DND-41 (cell line): ENCODE measurements around the gene ZCCHC24.

Source experiments
- ATAC-seq: fragments of 200-7000 bp; cut with Tn5 transposase; 3 replicates; pipeline ENCODE4 v1.9.1; 2021; ENCODE audit warnings: low read depth; ENCODE audit not compliant: insufficient read depth
- DNase-seq: peaks from one replicate; pipeline ENCODE4 v3.0.0-alpha.2; 2020
- H2AFZ ChIP-seq: 2 replicates; pipeline ENCODE4 v1.6.0; 2012; ENCODE audit warnings: low read depth, low read length
- H3K27ac ChIP-seq: 2 replicates; pipeline ENCODE4 v1.5.1; 2012; ENCODE audit warnings: low read length, inconsistent platforms
- H3K27me3 ChIP-seq: fragments of 200-600 bp; sonication (generic); 2 replicates; pipeline ENCODE4 v1.6.0; 2012; ENCODE audit warnings: low read length, mild to moderate bottlenecking, inconsistent platforms; ENCODE audit not compliant: insufficient read depth, poor library complexity
- H3K36me3 ChIP-seq: 2 replicates; pipeline ENCODE4 v1.5.1; 2012; ENCODE audit warnings: low read length, inconsistent platforms; ENCODE audit not compliant: insufficient read depth
- H3K4me1 ChIP-seq: 2 replicates; pipeline ENCODE4 v1.5.1; 2012; ENCODE audit warnings: mild to moderate bottlenecking, low read length; ENCODE audit not compliant: insufficient read depth
- H3K4me2 ChIP-seq: 2 replicates; pipeline ENCODE4 v1.6.0; 2012; ENCODE audit warnings: mild to moderate bottlenecking, moderate library complexity, low read length, inconsistent platforms; ENCODE audit not compliant: insufficient read depth
- H3K4me3 ChIP-seq, 2 experiments: fragments of 200-600 bp in 1 of 2; shearing (Covaris generic) in 1 of 2; 2 replicates each; pipeline ENCODE4 v1.5.1; 2012 to 2016; ENCODE audit warnings: inconsistent platforms in 2 of 2, low read length in 2 of 2, mild to moderate bottlenecking in 2 of 2, low read depth in 1 of 2, moderate library complexity in 1 of 2
- H3K79me2 ChIP-seq: 2 replicates; pipeline ENCODE4 v1.6.0; 2012; ENCODE audit warnings: low read length, inconsistent platforms; ENCODE audit not compliant: insufficient read depth
- H3K9ac ChIP-seq: 2 replicates; pipeline ENCODE4 v1.6.0; 2012; ENCODE audit warnings: low read depth, mild to moderate bottlenecking, inconsistent platforms, low read length, moderate library complexity
- H3K9me3 ChIP-seq: 2 replicates; pipeline ENCODE4 v1.5.1; 2012; ENCODE audit warnings: low read length, moderate library complexity, mild to moderate bottlenecking, inconsistent platforms; ENCODE audit not compliant: insufficient read depth, severe bottlenecking
- H4K20me1 ChIP-seq: 2 replicates; pipeline ENCODE4 v1.6.0; 2012; ENCODE audit warnings: low read length; ENCODE audit not compliant: insufficient read depth
- EZH2 ChIP-seq: IDR thresholded peaks from 3 replicates; pipeline ENCODE4 v1.6.1; 2012; ENCODE audit warnings: borderline replicate concordance, low read depth, mild to moderate bottlenecking, moderate library complexity, low read length, inconsistent platforms; ENCODE audit not compliant: severe bottlenecking
- TF ChIP-seq, protein P1 (sequence below): IDR thresholded peaks from 2 replicates; pipeline ENCODE4 v1.5.1; 2012; ENCODE audit warnings: borderline replicate concordance, low read length, moderate library complexity, mild to moderate bottlenecking; ENCODE audit not compliant: poor library complexity, severe bottlenecking; ENCODE audit errors: extremely low read depth

ZCCHC24 gene

DNA sequence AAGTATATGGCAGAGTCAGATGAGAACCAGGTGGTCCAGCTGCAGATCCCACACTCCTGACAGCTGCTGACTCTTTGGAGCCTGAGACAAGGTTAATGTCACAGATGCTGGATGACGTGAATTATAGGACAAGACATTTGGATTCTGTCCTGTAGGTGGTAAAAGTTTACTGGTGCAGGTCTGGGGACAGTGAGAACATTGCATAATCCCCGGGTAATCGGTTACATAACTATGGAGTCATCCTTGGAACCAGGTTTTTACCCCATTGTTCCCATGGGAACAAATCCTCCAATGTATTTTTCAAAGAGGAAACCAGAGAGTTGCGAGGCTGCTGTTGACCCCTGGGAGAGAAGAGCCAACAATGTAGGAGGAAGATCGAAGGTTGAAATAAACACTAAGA, 27.5 kb upstream of the ZCCHC24 start:
- Histone ChIP-seq H3K4me2 (no peak overlapping the region), H3K79me2 (no peaks in the 10 kb centered on the region), H3K4me1 (no peaks in the 10 kb centered on the region), H3K36me3 (no peaks in the 10 kb centered on the region), H2AFZ (no peak overlapping the region), H3K27ac (no peak overlapping the region), H4K20me1 (no peaks in the 10 kb centered on the region), H3K9ac (no peak overlapping the region), H3K27me3 (peaks cover 30% of the 10 kb centered on the region), H3K4me3 (no peak overlapping the region), H3K9me3 (no peaks in the 10 kb centered on the region)
- ATAC-seq (no peak), DNase-seq (no peak)
- TF ChIP-seq, protein P1, sequence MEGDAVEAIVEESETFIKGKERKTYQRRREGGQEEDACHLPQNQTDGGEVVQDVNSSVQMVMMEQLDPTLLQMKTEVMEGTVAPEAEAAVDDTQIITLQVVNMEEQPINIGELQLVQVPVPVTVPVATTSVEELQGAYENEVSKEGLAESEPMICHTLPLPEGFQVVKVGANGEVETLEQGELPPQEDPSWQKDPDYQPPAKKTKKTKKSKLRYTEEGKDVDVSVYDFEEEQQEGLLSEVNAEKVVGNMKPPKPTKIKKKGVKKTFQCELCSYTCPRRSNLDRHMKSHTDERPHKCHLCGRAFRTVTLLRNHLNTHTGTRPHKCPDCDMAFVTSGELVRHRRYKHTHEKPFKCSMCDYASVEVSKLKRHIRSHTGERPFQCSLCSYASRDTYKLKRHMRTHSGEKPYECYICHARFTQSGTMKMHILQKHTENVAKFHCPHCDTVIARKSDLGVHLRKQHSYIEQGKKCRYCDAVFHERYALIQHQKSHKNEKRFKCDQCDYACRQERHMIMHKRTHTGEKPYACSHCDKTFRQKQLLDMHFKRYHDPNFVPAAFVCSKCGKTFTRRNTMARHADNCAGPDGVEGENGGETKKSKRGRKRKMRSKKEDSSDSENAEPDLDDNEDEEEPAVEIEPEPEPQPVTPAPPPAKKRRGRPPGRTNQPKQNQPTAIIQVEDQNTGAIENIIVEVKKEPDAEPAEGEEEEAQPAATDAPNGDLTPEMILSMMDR: no peak
- TF ChIP-seq EZH2: no peak

DNA sequence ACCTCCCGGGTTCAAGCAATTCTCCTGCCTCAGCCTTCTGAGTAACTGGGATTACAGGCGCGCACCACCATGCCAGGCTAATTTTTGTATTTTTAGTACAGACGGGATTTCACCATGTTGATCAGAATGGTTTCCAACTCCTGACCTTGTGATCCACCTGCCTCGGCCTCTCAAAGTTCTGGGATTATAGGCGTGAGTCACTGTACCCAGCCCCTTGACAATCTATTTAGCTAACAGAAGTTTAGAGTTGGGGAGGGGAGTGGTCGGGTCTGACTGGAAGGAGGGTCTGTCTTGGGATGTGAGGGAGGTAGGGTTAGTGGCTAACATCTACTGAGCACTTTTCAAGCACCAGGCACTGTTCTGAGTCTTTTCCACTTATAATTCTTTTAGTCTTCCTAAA, 27.0 kb upstream of the ZCCHC24 start:
- Histone ChIP-seq H3K9me3 (no peaks in the 10 kb centered on the region), H3K27me3 (peaks cover 31% of the 10 kb centered on the region), H3K4me2 (no peak overlapping the region), H3K36me3 (no peaks in the 10 kb centered on the region), H3K79me2 (no peaks in the 10 kb centered on the region), H3K9ac (no peak overlapping the region), H4K20me1 (no peaks in the 10 kb centered on the region), H3K4me3 (no peak overlapping the region), H2AFZ (no peak overlapping the region), H3K27ac (no peak overlapping the region), H3K4me1 (no peaks in the 10 kb centered on the region)
- no peak for TF ChIP-seq EZH2
- TF ChIP-seq, protein P1: no peak
- ATAC-seq: no peak
- no peak for DNase-seq

DNA sequence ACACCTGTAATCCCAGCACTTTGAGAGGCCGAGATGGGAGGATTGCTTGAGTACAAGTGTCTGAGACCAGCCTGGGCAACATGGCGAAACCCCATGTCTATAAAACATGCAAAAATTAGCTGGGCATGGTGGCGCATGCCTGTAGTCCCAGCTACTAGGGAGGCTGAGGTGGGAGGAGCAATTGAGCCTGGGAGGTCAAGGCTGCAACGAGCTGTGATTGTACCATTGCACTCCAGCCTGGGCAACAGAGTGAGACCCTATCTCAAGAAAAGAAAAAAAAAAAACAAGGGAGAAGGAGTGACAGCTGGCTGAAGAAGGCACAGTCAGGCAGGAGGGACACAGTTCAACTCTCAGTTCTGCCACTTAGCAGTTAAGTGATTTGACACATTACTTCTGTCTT, 26.4 kb upstream of the ZCCHC24 start:
- ATAC-seq (no peak), DNase-seq (no peak)
- H2AFZ ChIP-seq: no peak overlapping the region
- no peaks in the 10 kb centered on the region for H3K4me1 ChIP-seq
- no peak for TF ChIP-seq EZH2
- TF ChIP-seq, protein P1: no peak
- no peak overlapping the region for H3K9ac ChIP-seq
- H3K4me3 ChIP-seq: no peak overlapping the region
- no peak overlapping the region for H3K4me2 ChIP-seq
- H4K20me1 ChIP-seq: no peaks in the 10 kb centered on the region
- H3K27ac ChIP-seq: no peak overlapping the region
- no peaks in the 10 kb centered on the region for H3K79me2 ChIP-seq
- no peaks in the 10 kb centered on the region for H3K9me3 ChIP-seq
- H3K36me3 ChIP-seq: no peaks in the 10 kb centered on the region
- H3K27me3 ChIP-seq: peaks cover 31% of the 10 kb centered on the region

DNA sequence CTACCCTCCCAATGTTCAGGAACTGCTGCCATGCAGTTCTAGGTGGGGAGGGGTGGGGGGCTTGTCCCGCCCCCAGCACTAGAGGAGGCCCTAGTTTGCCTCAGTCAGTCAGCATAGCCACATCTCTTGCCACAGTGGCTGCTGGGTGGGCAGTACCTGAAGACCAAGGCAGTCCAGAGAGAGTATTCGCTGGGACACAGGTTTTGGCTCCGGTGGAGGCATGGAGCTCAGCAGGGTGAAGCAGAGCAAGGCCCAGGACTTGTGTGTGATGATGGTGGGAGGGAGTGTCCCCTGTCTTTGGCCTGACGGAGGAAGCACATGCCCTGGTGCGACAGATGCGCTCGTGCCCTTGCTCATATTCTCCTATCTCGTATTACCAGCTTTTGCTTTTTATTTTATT, 24.7 kb upstream of the ZCCHC24 start:
- Histone ChIP-seq H3K79me2 (no peaks in the 10 kb centered on the region), H3K4me1 (no peaks in the 10 kb centered on the region), H3K9ac (no peak overlapping the region), H3K36me3 (no peaks in the 10 kb centered on the region), H3K9me3 (no peaks in the 10 kb centered on the region), H3K4me2 (no peak overlapping the region), H4K20me1 (no peaks in the 10 kb centered on the region), H3K27ac (no peak overlapping the region), H3K27me3 (peaks cover 24% of the 10 kb centered on the region), H2AFZ (no peak overlapping the region), H3K4me3 (no peak overlapping the region)
- DNase-seq: no peak
- no peak for ATAC-seq
- TF ChIP-seq, protein P1: no peak
- TF ChIP-seq EZH2: no peak
